MCF 10A (cell line): ENCODE measurements around the gene CHD9. TPM values are rescaled to one million over a fixed set of nuclear protein-coding genes. Genes with fewer than 3 reads are reported as not detected.

Experiments
- BruUV-seq: library from RNA; stranded (reverse); fragments of 400-500 nt; replicated peaks from 2 replicates; lab custom pipeline; 2021; lab: Mats Ljungman, UMichigan
- CTCF ChIA-PET: fragments of 300-600 bp; sonication (Branson Sonifier 250); formaldehyde crosslinking; extraction: SDS; loops from one replicate; lab custom pipeline; 2021; ENCODE audit warnings: antibody characterized with exemption, inconsistent platforms; lab: Yijun Ruan, JAX
- POLR2A ChIA-PET: fragments of 300-600, 350-650 bp; sonication (Branson Sonifier 250); formaldehyde crosslinking; extraction: SDS; loops from one replicate; lab custom pipeline; 2020; ENCODE audit warnings: antibody characterized with exemption, inconsistent platforms; lab: Yijun Ruan, JAX
- DNase-seq: peaks from one replicate; pipeline ENCODE4 v3.0.0-alpha.2; 2018; ENCODE audit not compliant: unreplicated experiment
- H3K27ac Mint-ChIP-seq: one replicate; pipeline ENCODE4 v1.8.0; 2022; ENCODE audit warnings: mild to moderate bottlenecking, low read depth, mixed read lengths; ENCODE audit not compliant: unreplicated experiment
- H3K27me3 Mint-ChIP-seq: one replicate; pipeline ENCODE4 v1.8.0; 2022; ENCODE audit warnings: mixed read lengths; ENCODE audit not compliant: insufficient read depth, unreplicated experiment
- H3K36me3 Mint-ChIP-seq: one replicate; pipeline ENCODE4 v1.8.0; 2022; ENCODE audit warnings: mild to moderate bottlenecking, moderate library complexity, mixed read lengths; ENCODE audit not compliant: insufficient read depth, unreplicated experiment
- H3K4me1 Mint-ChIP-seq: one replicate; pipeline ENCODE4 v1.8.0; 2022; ENCODE audit warnings: mixed read lengths; ENCODE audit not compliant: insufficient read depth, unreplicated experiment
- H3K4me3 Mint-ChIP-seq: one replicate; pipeline ENCODE4 v1.8.0; 2022; ENCODE audit warnings: mild to moderate bottlenecking, moderate library complexity, mixed read lengths; ENCODE audit not compliant: unreplicated experiment
- H3K9me3 Mint-ChIP-seq: one replicate; pipeline ENCODE4 v1.8.0; 2022; ENCODE audit warnings: mixed read lengths; ENCODE audit not compliant: unreplicated experiment
- CTCF ChIP-seq: fragments of 200-600 bp; IDR thresholded peaks from one replicate; pipeline ENCODE4 v1.8.0; 2022; ENCODE audit warnings: antibody characterized with exemption, mild to moderate bottlenecking; ENCODE audit not compliant: unreplicated experiment
- intact Hi-C: fragments of 100-400 bp; cut with micrococcal nuclease; formaldehyde crosslinking; loops from 2 replicates; pipeline ENCODE4 v1.14.1; 2022
- total RNA-seq: library from RNA; stranded (reverse); gene quantifications from 2 replicates; pipeline ENCODE4 v1.2.3, GENCODE V29; 2022

CHD9 gene
- total RNA-seq, 1 experiment from 2014 or later: 62.8 TPM

- Mint-ChIP-seq H3K27me3 (no peaks in the 10 kb centered on the region), H3K27ac (peak overlapping the region; percentile 89), H3K9me3 (no peaks in the 10 kb centered on the region), H3K36me3 (peaks cover 10% of the 10 kb centered on the region), H3K4me1 (peaks cover 14% of the 10 kb centered on the region), H3K4me3 (peak overlapping the region; percentile 94)
- DNase-seq: peak; percentile 1
- BruUV-seq: TSS peak; percentile 75
- no peak for TF ChIP-seq CTCF
- CTCF ChIA-PET: interaction anchor here (0.6 to 1.9 kb wide), 18 partner anchors 10 to 1133 kb away, joined by 3 to 23 read pairs (median 4); partner anchors contain the start of genes CHD9 and CHD9NB
- POLR2A ChIA-PET: interaction anchor here (0.7 to 3.1 kb wide), 12 partner anchors 8 to 1921 kb away, joined by 3 to 32 read pairs (median 4); partner anchors contain the start of genes CHD9 and CHD9NB
- intact Hi-C loops: loop anchor here (1.0 to 2.0 kb wide), 4 partner anchors 31 to 153 kb away; no protein-coding TSS in a partner anchor
Observed at GRCh38 chr16:53129281-53130158, 74.7 kb downstream of the CHD9 start.

- Mint-ChIP-seq H3K4me1 (peaks cover 23% of the 10 kb centered on the region), H3K27ac (peak overlapping the region; percentile 89), H3K4me3 (peak overlapping the region; percentile 94), H3K27me3 (no peaks in the 10 kb centered on the region), H3K36me3 (peaks cover 17% of the 10 kb centered on the region), H3K9me3 (no peaks in the 10 kb centered on the region)
- POLR2A ChIA-PET: interaction anchor here (0.7 to 3.1 kb wide), 12 partner anchors 9 to 1922 kb away, joined by 3 to 32 read pairs (median 4); partner anchors contain the start of genes CHD9 and CHD9NB
- peak; percentile 93 for DNase-seq
- intact Hi-C loops: loop anchor here (1.0 to 2.0 kb wide), 4 partner anchors 32 to 152 kb away; no protein-coding TSS in a partner anchor
- peak; percentile 61 for TF ChIP-seq CTCF
- no TSS peak for BruUV-seq
- CTCF ChIA-PET: interaction anchor here (0.6 to 1.9 kb wide), 16 partner anchors 10 to 1134 kb away, joined by 3 to 23 read pairs (median 4); partner anchors contain the start of genes CHD9 and CHD9NB
Observed at GRCh38 chr16:53130159-53131049, 75.6 kb downstream of the CHD9 start.

- no peak for TF ChIP-seq CTCF
- Mint-ChIP-seq H3K27ac (no peak overlapping the region), H3K9me3 (no peaks in the 10 kb centered on the region), H3K4me1 (peaks cover 25% of the 10 kb centered on the region), H3K36me3 (peaks cover 20% of the 10 kb centered on the region), H3K4me3 (peak overlapping the region; percentile 94), H3K27me3 (no peaks in the 10 kb centered on the region)
- intact Hi-C loops: loop anchor here (2.0 kb wide), 2 partner anchors 32 to 152 kb away; no protein-coding TSS in a partner anchor
- BruUV-seq: no TSS peak
- CTCF ChIA-PET: no interaction called here
- peak; percentile 4 for DNase-seq
- POLR2A ChIA-PET: interaction anchor here (2.1 kb wide), 1 partner anchor 32 kb away, joined by 10 read pairs; no protein-coding TSS in a partner anchor
Observed at GRCh38 chr16:53131050-53131362, 76.2 kb downstream of the CHD9 start.
